ENCODE results near the gene CCNL2. TPM values are rescaled to one million over a fixed set of nuclear protein-coding genes. Genes with fewer than 3 reads are reported as not detected.
A peak's percentile ranks its signal among the peaks of the same experiment; 100 is the strongest.

Gene CCNL2
- total and polyA plus RNA-seq, 2 of the 13 experiments (the other 11 are each of a cell fraction or from before 2014, with no cell fraction given), result 105 to 340 TPM

GRCh38 chr1:1425753-1426495 is 26.8 kb upstream of the CCNL2 start (continued):
- 0 out of 2 replicates have a peak, but pooled peaks have one; percentile 33 for TF ChIP-seq ZNF512B (CRISPR knock-in tag; IDR thresholded peaks at IDR 0.05; ENCODE audit: borderline replicate concordance)
- TF ChIP-seq SRSF1 (optimal IDR thresholded peaks at IDR 0.05; ENCODE audit: low read depth, low read length), result no peak
- peak; percentile 15; the same call in 1 of the 2 replicates for TF ChIP-seq PITX1 (CRISPR knock-in tag; IDR thresholded peaks at IDR 0.05)
- TF ChIP-seq KLF15 (CRISPR knock-in tag; IDR thresholded peaks at IDR 0.05; ENCODE audit: borderline replicate concordance), result no peak
- TF ChIP-seq ZNF367 (CRISPR knock-in tag; IDR thresholded peaks at IDR 0.05; ENCODE audit: borderline replicate concordance), result no peak
- TF ChIP-seq, protein P1, sequence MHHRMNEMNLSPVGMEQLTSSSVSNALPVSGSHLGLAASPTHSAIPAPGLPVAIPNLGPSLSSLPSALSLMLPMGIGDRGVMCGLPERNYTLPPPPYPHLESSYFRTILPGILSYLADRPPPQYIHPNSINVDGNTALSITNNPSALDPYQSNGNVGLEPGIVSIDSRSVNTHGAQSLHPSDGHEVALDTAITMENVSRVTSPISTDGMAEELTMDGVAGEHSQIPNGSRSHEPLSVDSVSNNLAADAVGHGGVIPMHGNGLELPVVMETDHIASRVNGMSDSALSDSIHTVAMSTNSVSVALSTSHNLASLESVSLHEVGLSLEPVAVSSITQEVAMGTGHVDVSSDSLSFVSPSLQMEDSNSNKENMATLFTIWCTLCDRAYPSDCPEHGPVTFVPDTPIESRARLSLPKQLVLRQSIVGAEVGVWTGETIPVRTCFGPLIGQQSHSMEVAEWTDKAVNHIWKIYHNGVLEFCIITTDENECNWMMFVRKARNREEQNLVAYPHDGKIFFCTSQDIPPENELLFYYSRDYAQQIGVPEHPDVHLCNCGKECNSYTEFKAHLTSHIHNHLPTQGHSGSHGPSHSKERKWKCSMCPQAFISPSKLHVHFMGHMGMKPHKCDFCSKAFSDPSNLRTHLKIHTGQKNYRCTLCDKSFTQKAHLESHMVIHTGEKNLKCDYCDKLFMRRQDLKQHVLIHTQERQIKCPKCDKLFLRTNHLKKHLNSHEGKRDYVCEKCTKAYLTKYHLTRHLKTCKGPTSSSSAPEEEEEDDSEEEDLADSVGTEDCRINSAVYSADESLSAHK (CRISPR knock-in tag; IDR thresholded peaks at IDR 0.05; ENCODE audit: borderline replicate concordance), result no peak
- TF ChIP-seq ZNF709 (CRISPR knock-in tag; IDR thresholded peaks at IDR 0.05), result peak; percentile 90; the same call in 1 of the 2 replicates
- TF ChIP-seq ZNF138 (CRISPR knock-in tag; IDR thresholded peaks at IDR 0.05; ENCODE audit: low read depth), result no peak
- no peak for TF ChIP-seq SOX5 (CRISPR knock-in tag; IDR thresholded peaks at IDR 0.05; ENCODE audit: borderline replicate concordance)
- no peak for TF ChIP-seq MXI1 (IDR thresholded peaks at IDR 0.05; ENCODE audit: borderline replicate concordance, low read depth, low read length)
- TF ChIP-seq FLYWCH1 (CRISPR knock-in tag; IDR thresholded peaks at IDR 0.05), result no peak
- no peak for TF ChIP-seq KMT2B (CRISPR knock-in tag; IDR thresholded peaks at IDR 0.05)
- TF ChIP-seq ZNF331 (CRISPR knock-in tag; IDR thresholded peaks at IDR 0.05), result 0 out of 2 replicates have a peak, but pooled peaks have one; percentile 9
- no peak for TF ChIP-seq BRCA1 (CRISPR knock-in tag; IDR thresholded peaks at IDR 0.05)
- TF ChIP-seq HHEX (CRISPR knock-in tag; IDR thresholded peaks at IDR 0.05), result no peak
- TF ChIP-seq ZBTB39 (CRISPR knock-in tag; IDR thresholded peaks at IDR 0.05), result peak; percentile 40; the same call in 1 of the 2 replicates
- no peak for TF ChIP-seq ZNF703 (CRISPR knock-in tag; IDR thresholded peaks at IDR 0.05; ENCODE audit: borderline replicate concordance)
- TF ChIP-seq, protein P2, sequence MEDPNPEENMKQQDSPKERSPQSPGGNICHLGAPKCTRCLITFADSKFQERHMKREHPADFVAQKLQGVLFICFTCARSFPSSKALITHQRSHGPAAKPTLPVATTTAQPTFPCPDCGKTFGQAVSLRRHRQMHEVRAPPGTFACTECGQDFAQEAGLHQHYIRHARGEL (CRISPR knock-in tag; IDR thresholded peaks at IDR 0.05), result no peak
- TF ChIP-seq ETS1 (CRISPR knock-in tag; IDR thresholded peaks at IDR 0.05), result no peak
- TF ChIP-seq ZNF776 (CRISPR knock-in tag; IDR thresholded peaks at IDR 0.05), result no peak
- no peak for TF ChIP-seq MEIS1 (CRISPR knock-in tag; IDR thresholded peaks at IDR 0.05; ENCODE audit: borderline replicate concordance)
